ENCODE measurements around the gene D2HGDH.
A peak's percentile ranks its signal among the peaks of the same experiment; 100 is the strongest.

D2HGDH gene

DNA sequence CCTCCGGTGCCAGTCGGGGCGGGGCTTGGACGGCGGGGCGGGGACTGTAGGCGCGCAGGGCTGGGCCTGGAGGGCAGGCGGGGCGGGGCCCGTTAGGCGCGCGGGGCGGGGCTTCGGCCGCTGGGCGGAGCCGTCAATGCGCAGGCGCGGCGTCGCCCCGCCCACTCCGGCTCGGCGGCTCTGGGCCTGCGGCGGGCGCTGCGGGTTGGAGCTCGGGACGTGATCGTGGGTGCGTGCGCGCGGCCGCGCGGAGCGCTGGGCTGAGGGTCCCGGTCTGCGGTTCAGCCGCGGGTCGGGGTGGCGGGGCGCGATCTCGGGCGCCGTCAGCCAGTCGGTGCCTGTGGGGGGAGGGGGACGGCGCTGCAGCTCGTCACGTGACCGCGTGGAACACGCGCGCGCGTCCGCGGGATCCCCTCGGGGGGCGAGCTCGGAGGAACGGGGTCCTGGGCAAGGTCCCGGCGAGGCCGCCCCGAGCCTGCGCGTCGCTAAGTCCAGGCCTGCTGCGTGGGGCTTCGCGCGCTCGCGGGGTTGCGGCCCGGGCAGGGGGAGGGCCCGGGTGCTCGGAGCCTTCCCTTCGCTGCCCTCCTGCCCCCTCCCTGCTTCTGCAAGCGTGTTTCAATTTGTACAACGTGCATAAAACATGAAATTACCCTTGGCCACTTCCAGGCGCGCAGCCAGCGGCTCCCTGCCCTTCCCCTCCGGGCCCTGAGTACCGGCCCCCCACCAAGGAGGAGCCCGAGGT, at the start of gene D2HGDH:
Gene D2HGDH (plus strand): TSS at position 164 of the 742 bp plus-strand sequence. CDS start 595 bp downstream, outside the sequence.
- peak; percentile 94 to 96 for DNase-seq (ENCODE audit: low spot score in 2 of 2)
- Mint-ChIP-seq H3K27me3 (no peaks in the 10 kb centered on the region), H3K4me1 (peaks cover 14% of the 10 kb centered on the region), H3K36me3 (no peaks in the 10 kb centered on the region), H3K9me3 (no peaks in the 10 kb centered on the region), H3K27ac (no peak within 1 kb of the TSS), H3K4me3 (peak within 1 kb of the TSS; percentile 79)
- ATAC-seq (ENCODE audit: low read depth) = peak; percentile 88

- ATAC-seq (ENCODE audit: low read depth) (peak; percentile 6), DNase-seq (ENCODE audit: low spot score in 2 of 2) (peak in 1 of 2 donors; percentile 26)
- peaks cover 8% of the 10 kb centered on the region for H3K4me1 Mint-ChIP-seq
- peaks cover 5% of the 10 kb centered on the region for H3K36me3 Mint-ChIP-seq
- no peaks in the 10 kb centered on the region for H3K27me3 Mint-ChIP-seq
- H3K9me3 Mint-ChIP-seq = no peaks in the 10 kb centered on the region
- peak overlapping the region; percentile 96 for H3K4me3 Mint-ChIP-seq
- H3K27ac Mint-ChIP-seq = peak overlapping the region; percentile 93
These were observed 48.1 kb upstream of the D2HGDH start for GRCh38 chr2:241686324-241686649.

- Mint-ChIP-seq H3K36me3 (peaks cover 5% of the 10 kb centered on the region), H3K4me3 (peak within 1 kb of the TSS; percentile 96), H3K9me3 (no peaks in the 10 kb centered on the region), H3K4me1 (peaks cover 8% of the 10 kb centered on the region), H3K27me3 (no peaks in the 10 kb centered on the region), H3K27ac (peak within 1 kb of the TSS; percentile 93)
- peak; percentile 89 to 95 for DNase-seq (ENCODE audit: low spot score in 2 of 2)
- ATAC-seq (ENCODE audit: low read depth) = peak; percentile 92
These were observed 47.6 kb upstream of the D2HGDH start, which contains the start of gene DTYMK for GRCh38 chr2:241686650-241687425. Gene DTYMK, minus strand, starts transcription at chr2:241686815. Its CDS starts 32 bp downstream, at chr2:241686783.

DNA sequence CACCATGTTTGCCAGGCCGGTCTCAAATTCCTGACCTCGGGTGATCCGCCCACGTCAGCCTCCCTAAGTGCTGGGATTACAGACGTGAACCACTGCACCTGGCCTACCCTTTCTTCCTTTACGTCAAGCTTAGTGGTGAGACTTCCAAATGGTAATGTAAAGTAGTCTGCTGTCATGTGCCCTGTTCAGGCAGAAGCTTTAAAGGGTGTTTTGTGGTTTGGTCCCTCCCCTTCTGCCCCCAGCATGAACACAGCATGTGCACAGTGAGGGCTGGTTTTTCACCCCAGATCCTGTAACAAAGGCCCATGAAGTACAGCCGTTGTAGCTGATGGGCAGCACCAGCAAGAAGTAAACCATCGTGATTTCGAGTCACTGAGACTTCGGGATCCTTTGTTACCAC, 45.1 kb upstream of the D2HGDH start:
- ATAC-seq (ENCODE audit: low read depth) = no peak
- H3K4me1 Mint-ChIP-seq = peaks cover 8% of the 10 kb centered on the region
- H3K27me3 Mint-ChIP-seq = no peaks in the 10 kb centered on the region
- H3K27ac Mint-ChIP-seq = no peak overlapping the region
- no peak overlapping the region for H3K4me3 Mint-ChIP-seq
- no peak for DNase-seq (ENCODE audit: low spot score in 2 of 2)
- no peaks in the 10 kb centered on the region for H3K9me3 Mint-ChIP-seq
- H3K36me3 Mint-ChIP-seq = peaks cover 2% of the 10 kb centered on the region

DNA sequence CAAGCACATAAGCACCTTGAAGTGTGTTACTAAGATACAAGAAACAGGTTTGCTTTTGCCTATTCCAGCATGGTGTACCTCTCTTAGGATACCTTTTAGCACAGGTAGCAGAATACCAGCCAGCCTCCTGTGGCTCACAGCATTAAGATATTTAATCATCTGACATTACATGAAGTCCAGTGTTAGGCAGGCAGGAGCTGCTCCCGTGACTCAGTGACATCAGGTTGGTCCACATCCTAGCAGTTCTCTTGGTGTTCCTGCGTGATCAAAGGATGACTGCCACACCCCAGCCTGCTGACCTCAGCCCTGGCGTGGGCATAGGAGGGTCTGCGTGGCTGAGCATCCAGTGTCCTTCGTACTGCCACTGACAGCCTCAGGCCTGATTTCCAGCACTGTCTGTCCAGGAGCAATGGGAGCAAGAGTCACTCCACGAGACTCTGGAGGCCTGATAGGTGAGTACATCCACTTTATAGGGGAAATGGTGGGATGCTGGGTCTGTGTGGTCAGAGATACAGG, 44.2 kb upstream of the D2HGDH start:
- H3K27ac Mint-ChIP-seq = no peak overlapping the region
- peaks cover 1% of the 10 kb centered on the region for H3K36me3 Mint-ChIP-seq
- no peaks in the 10 kb centered on the region for H3K9me3 Mint-ChIP-seq
- ATAC-seq (ENCODE audit: low read depth) (no peak), DNase-seq (ENCODE audit: low spot score in 2 of 2) (no peak)
- no peaks in the 10 kb centered on the region for H3K27me3 Mint-ChIP-seq
- no peak overlapping the region for H3K4me3 Mint-ChIP-seq
- peaks cover 8% of the 10 kb centered on the region for H3K4me1 Mint-ChIP-seq

- Mint-ChIP-seq H3K4me1 (peaks cover 9% of the 10 kb centered on the region), H3K4me3 (no peak overlapping the region), H3K27me3 (no peaks in the 10 kb centered on the region), H3K36me3 (peaks cover 5% of the 10 kb centered on the region), H3K27ac (no peak overlapping the region), H3K9me3 (no peaks in the 10 kb centered on the region)
- DNase-seq (ENCODE audit: low spot score in 2 of 2) (no peak), ATAC-seq (ENCODE audit: low read depth) (no peak)
These were observed 42.0 kb upstream of the D2HGDH start for GRCh38 chr2:241692448-241692847.

DNA sequence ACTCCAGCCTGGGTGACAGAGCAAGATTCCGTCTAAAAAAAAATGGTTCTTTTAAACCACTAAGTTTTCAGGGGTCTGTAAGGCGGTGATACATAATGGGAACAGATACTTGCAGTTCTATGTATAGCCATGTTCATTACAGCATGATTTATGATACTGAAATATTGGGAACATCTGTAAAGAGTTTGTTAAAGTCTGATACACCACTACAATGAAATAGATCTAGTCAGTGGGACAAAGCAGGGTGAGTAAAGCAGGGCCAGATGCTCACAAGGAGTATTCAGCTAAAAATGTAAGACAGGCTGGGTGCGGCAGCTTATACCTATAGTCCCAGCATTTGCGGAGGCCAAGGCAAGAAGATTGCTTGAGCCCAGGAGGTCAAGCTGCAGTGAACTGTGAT, 38.8 kb upstream of the D2HGDH start:
- H3K27me3 Mint-ChIP-seq = no peaks in the 10 kb centered on the region
- no peak overlapping the region for H3K4me3 Mint-ChIP-seq
- H3K27ac Mint-ChIP-seq = no peak overlapping the region
- peaks cover 4% of the 10 kb centered on the region for H3K4me1 Mint-ChIP-seq
- H3K36me3 Mint-ChIP-seq = peaks cover 5% of the 10 kb centered on the region
- DNase-seq (ENCODE audit: low spot score in 2 of 2) (no peak), ATAC-seq (ENCODE audit: low read depth) (no peak)
- H3K9me3 Mint-ChIP-seq = no peaks in the 10 kb centered on the region

GRCh38 chr2:241701149-241701398, 33.4 kb upstream of the D2HGDH start:
- H3K36me3 Mint-ChIP-seq = peaks cover 7% of the 10 kb centered on the region
- ATAC-seq (ENCODE audit: low read depth) (no peak), DNase-seq (ENCODE audit: low spot score in 2 of 2) (no peak)
- peak overlapping the region; percentile 94 for H3K27ac Mint-ChIP-seq
- peak overlapping the region; percentile 96 for H3K4me3 Mint-ChIP-seq
- H3K9me3 Mint-ChIP-seq = no peaks in the 10 kb centered on the region
- peaks cover 16% of the 10 kb centered on the region for H3K4me1 Mint-ChIP-seq
- no peaks in the 10 kb centered on the region for H3K27me3 Mint-ChIP-seq

GRCh38 chr2:241701399-241702154, 32.9 kb upstream of the D2HGDH start, which contains the start of gene ING5:
Gene ING5, plus strand, starts transcription at chr2:241702039. Its CDS starts 27 bp downstream, at chr2:241702066.
- Mint-ChIP-seq H3K4me1 (peaks cover 17% of the 10 kb centered on the region), H3K9me3 (no peaks in the 10 kb centered on the region), H3K27me3 (no peaks in the 10 kb centered on the region), H3K36me3 (peaks cover 10% of the 10 kb centered on the region), H3K4me3 (peak within 1 kb of the TSS; percentile 96), H3K27ac (peak within 1 kb of the TSS; percentile 94)
- peak; percentile 96 to 97 for DNase-seq (ENCODE audit: low spot score in 2 of 2)
- peak; percentile 66 for ATAC-seq (ENCODE audit: low read depth)

- peak; percentile 93 to 96 for DNase-seq (ENCODE audit: low spot score in 2 of 2)
- H3K36me3 Mint-ChIP-seq = peaks cover 17% of the 10 kb centered on the region
- H3K9me3 Mint-ChIP-seq = no peaks in the 10 kb centered on the region
- ATAC-seq (ENCODE audit: low read depth) = peak; percentile 64
- peak overlapping the region; percentile 94 for H3K27ac Mint-ChIP-seq
- peaks cover 17% of the 10 kb centered on the region for H3K4me1 Mint-ChIP-seq
- H3K4me3 Mint-ChIP-seq = peak overlapping the region; percentile 81
- no peaks in the 10 kb centered on the region for H3K27me3 Mint-ChIP-seq
These were observed 32.0 kb upstream of the D2HGDH start for GRCh38 chr2:241702155-241703031.

DNA sequence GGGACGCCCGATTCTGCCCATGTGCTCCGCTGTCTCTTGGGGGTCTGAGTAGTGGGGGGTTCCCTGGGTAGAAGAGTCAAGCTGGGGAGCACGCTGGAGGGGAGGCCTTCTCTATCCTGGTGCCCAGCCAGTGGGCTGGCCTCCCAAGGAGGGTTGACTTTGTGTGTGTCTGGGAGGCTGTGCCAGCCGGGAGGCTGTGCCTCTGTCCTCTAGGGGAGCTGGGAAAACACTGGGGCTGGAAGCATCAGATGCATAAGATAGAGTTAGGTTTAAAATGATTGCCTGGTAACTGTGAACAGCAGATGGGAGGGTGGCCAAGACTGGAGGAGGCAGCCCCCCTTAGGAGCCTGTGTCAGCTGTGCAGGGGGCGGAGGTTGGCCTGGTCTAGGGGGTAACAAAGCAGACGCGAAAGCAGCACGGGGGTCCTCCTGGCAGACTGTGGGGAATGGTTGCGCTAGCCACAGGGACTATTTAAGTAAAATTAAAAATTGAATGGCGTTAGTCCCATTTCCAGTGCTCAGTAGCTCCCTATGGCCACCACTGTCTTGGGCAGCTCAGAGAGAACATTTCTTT, 31.3 kb upstream of the D2HGDH start:
- ATAC-seq (ENCODE audit: low read depth) = no peak
- Mint-ChIP-seq H3K4me3 (peak overlapping the region; percentile 81), H3K9me3 (no peaks in the 10 kb centered on the region), H3K4me1 (peaks cover 17% of the 10 kb centered on the region), H3K36me3 (peaks cover 18% of the 10 kb centered on the region), H3K27me3 (no peaks in the 10 kb centered on the region), H3K27ac (peak overlapping the region; percentile 64)
- no peak for DNase-seq (ENCODE audit: low spot score in 2 of 2)

- H3K4me3 Mint-ChIP-seq = no peak overlapping the region
- H3K9me3 Mint-ChIP-seq = no peaks in the 10 kb centered on the region
- H3K36me3 Mint-ChIP-seq = peaks cover 30% of the 10 kb centered on the region
- DNase-seq (ENCODE audit: low spot score in 2 of 2) (no peak), ATAC-seq (ENCODE audit: low read depth) (no peak)
- no peaks in the 10 kb centered on the region for H3K27me3 Mint-ChIP-seq
- H3K4me1 Mint-ChIP-seq = peaks cover 16% of the 10 kb centered on the region
- H3K27ac Mint-ChIP-seq = no peak overlapping the region
These were observed 27.9 kb upstream of the D2HGDH start for GRCh38 chr2:241706537-241706936.

GRCh38 chr2:241708879-241709278, 25.6 kb upstream of the D2HGDH start:
- peaks cover 30% of the 10 kb centered on the region for H3K36me3 Mint-ChIP-seq
- H3K4me3 Mint-ChIP-seq = no peak overlapping the region
- peaks cover 8% of the 10 kb centered on the region for H3K4me1 Mint-ChIP-seq
- no peak overlapping the region for H3K27ac Mint-ChIP-seq
- DNase-seq (ENCODE audit: low spot score in 2 of 2) (no peak), ATAC-seq (ENCODE audit: low read depth) (no peak)
- H3K27me3 Mint-ChIP-seq = no peaks in the 10 kb centered on the region
- no peaks in the 10 kb centered on the region for H3K9me3 Mint-ChIP-seq

Data from memory B cell (primary cell).